Breast epithelium (tissue), 3 donors: Measurements from ENCODE around the gene BMP10.

ENCODE experiments used
- CTCF ChIP-seq, 3 donors: fragments of 450-650 bp; IDR thresholded peaks; one replicate each; pipeline ENCODE4 v1.5.1; 2016 to 2017; ENCODE audit warnings: antibody characterized with exemption in 3 of 3, mild to moderate bottlenecking in 3 of 3, moderate library complexity in 3 of 3
- POLR2A ChIP-seq: fragments of 450-650 bp; IDR thresholded peaks from one replicate; pipeline ENCODE4 v1.6.1; 2016; ENCODE audit warnings: antibody characterized with exemption, mild to moderate bottlenecking, moderate library complexity

DNA sequence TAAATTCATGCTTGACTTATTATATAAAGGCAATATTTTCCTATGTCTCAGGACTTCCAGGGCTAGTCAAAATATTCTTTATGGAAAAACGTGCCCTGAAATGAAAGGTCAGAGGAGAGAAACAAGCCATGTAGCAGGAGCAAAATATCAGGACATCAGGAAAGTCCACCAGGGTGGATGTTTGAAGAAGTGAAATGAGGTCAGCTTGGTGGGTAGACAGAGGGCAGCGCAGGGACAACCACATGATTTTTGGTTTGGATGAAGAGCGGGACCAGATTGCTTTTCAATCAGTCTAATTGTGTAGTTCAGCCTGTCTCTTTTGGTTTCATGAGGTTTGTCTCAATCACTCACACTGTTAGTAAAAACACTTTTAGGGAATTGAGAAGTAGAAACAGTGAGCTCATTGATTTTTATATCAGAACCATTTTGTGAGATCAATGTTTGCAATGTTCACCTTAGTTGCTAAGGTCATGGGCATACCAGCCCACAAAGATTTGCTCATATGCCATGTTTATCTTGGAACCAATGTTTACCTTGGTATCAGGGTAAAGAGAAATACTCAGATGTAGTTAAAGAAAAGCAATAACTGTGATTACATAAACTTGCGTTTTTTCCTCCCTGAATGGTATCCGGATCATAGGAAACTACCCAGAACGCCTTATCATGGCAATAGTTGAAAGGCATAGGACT is 49.4 kb upstream of the BMP10 start:
- TF ChIP-seq CTCF (IDR thresholded peaks at IDR 0.05) = no peak
- TF ChIP-seq POLR2A = no peak
